ENCODE measurements around the gene CYP4F2.
"Not testable (repeated sequence)": the region's sequence is repeated elsewhere in the genome, so short reads cannot be mapped to it uniquely, and the experiment has no call there.

Gene CYP4F2

GRCh38 chr19:15843203-15843893 is 54.5 kb downstream of the CYP4F2 start:
- DNase-seq: no peak

- no peak for DNase-seq
These were observed 55.9 kb downstream of the CYP4F2 start for GRCh38 chr19:15841875-15842569.

GRCh38 chr19:15840833-15841232 is 57.0 kb downstream of the CYP4F2 start:
- DNase-seq: no peak

GRCh38 chr19:15839888-15840287 is 58.0 kb downstream of the CYP4F2 start:
- not testable (repeated sequence) for DNase-seq

GRCh38 chr19:15838351-15838750 is 59.5 kb downstream of the CYP4F2 start:
- no peak for DNase-seq

- no peak for DNase-seq
These were observed 60.6 kb downstream of the CYP4F2 start for GRCh38 chr19:15837221-15837731.

- peak; percentile 80 for DNase-seq
These were observed 61.3 kb downstream of the CYP4F2 start for GRCh38 chr19:15836330-15837220.

- not testable (repeated sequence) for DNase-seq
These were observed 62.1 kb downstream of the CYP4F2 start for GRCh38 chr19:15835565-15836329.

GRCh38 chr19:15834232-15834631 is 63.6 kb downstream of the CYP4F2 start:
- DNase-seq: not testable (repeated sequence)

GRCh38 chr19:15831626-15832025 is 66.2 kb downstream of the CYP4F2 start:
- DNase-seq: no peak

- DNase-seq: no peak
These were observed 68.1 kb downstream of the CYP4F2 start for GRCh38 chr19:15829786-15830185.

- no peak for DNase-seq
These were observed 68.6 kb downstream of the CYP4F2 start for GRCh38 chr19:15829306-15829698.

- not testable (repeated sequence) for DNase-seq
These were observed 69.1 kb downstream of the CYP4F2 start for GRCh38 chr19:15828611-15829305.

- no peak for DNase-seq
These were observed 69.7 kb downstream of the CYP4F2 start for GRCh38 chr19:15828121-15828610.
